ENCODE results near the gene LATS2.
"Not testable (repeated sequence)": the region's sequence is repeated elsewhere in the genome, so short reads cannot be mapped to it uniquely, and the experiment has no call there.

The LATS2 gene

GRCh38 chr13:21075011-21075378, 13.6 kb upstream of the LATS2 start:
- DNase-seq = no peak

- no peak for DNase-seq
Observed at GRCh38 chr13:21074546-21074945, 13.2 kb upstream of the LATS2 start.

GRCh38 chr13:21071924-21072323, 10.5 kb upstream of the LATS2 start:
- DNase-seq = no peak

GRCh38 chr13:21071015-21071414, 9.6 kb upstream of the LATS2 start:
- DNase-seq = no peak

GRCh38 chr13:21069561-21070004, 8.2 kb upstream of the LATS2 start:
- no peak for DNase-seq

GRCh38 chr13:21067848-21068247, 6.5 kb upstream of the LATS2 start:
- DNase-seq = no peak

- no peak for DNase-seq
Observed at GRCh38 chr13:21066946-21067345, 5.6 kb upstream of the LATS2 start.

GRCh38 chr13:21065686-21066085, 4.3 kb upstream of the LATS2 start:
- no peak for DNase-seq

- DNase-seq = no peak
Observed at GRCh38 chr13:21063031-21063430, 1.6 kb upstream of the LATS2 start.

GRCh38 chr13:21060338-21061028, 903 bp downstream of the LATS2 start:
- DNase-seq = no peak

- no peak for DNase-seq
Observed at GRCh38 chr13:21059641-21060337, 1.6 kb downstream of the LATS2 start.

- DNase-seq = no peak
Observed at GRCh38 chr13:21058361-21058760, 3.0 kb downstream of the LATS2 start.

- DNase-seq = no peak
Observed at GRCh38 chr13:21055511-21056045, 5.8 kb downstream of the LATS2 start.

- no peak for DNase-seq
Observed at GRCh38 chr13:21055016-21055415, 6.4 kb downstream of the LATS2 start.

GRCh38 chr13:21054313-21054712, 7.1 kb downstream of the LATS2 start:
- no peak for DNase-seq

GRCh38 chr13:21053231-21053630, 8.2 kb downstream of the LATS2 start:
- no peak for DNase-seq

GRCh38 chr13:21051675-21052074, 9.7 kb downstream of the LATS2 start:
- DNase-seq = no peak

GRCh38 chr13:21050288-21051197, 10.8 kb downstream of the LATS2 start:
- no peak for DNase-seq

- not testable (repeated sequence) for DNase-seq
Observed at GRCh38 chr13:21049731-21050130, 11.7 kb downstream of the LATS2 start.

- no peak for DNase-seq
Observed at GRCh38 chr13:21048901-21049698, 12.3 kb downstream of the LATS2 start.

- DNase-seq = no peak
Observed at GRCh38 chr13:21047591-21048282, 13.6 kb downstream of the LATS2 start.

GRCh38 chr13:21047087-21047486, 14.3 kb downstream of the LATS2 start:
- DNase-seq = no peak
